K562 (cell line): ENCODE measurements around the gene STIL. TPM values are rescaled to one million over a fixed set of nuclear protein-coding genes. Genes with fewer than 3 reads are reported as not detected.

Experiments
- ETS2 ChIP-seq: IDR thresholded peaks from 2 replicates; pipeline ENCODE4 v1.6.1; 2016; ENCODE audit warnings: borderline replicate concordance, missing genetic modification characterization, mild to moderate bottlenecking, moderate library complexity, missing compliant biosample characterization; ENCODE audit not compliant: poor library complexity, severe bottlenecking
- JUND ChIP-seq, 2 experiments: IDR thresholded peaks; 2 replicates in 1 of 2; 3 replicates in 1 of 2; pipeline ENCODE4 v1.6.1; 2011; ENCODE audit warnings: borderline replicate concordance in 2 of 2, low read depth in 2 of 2, low read length in 2 of 2, improper control_type of control experiment in 1 of 2, missing biosample characterization in 1 of 2, missing genetic modification characterization in 1 of 2, missing genetic modification reagents in 1 of 2
- KLF16 ChIP-seq: IDR thresholded peaks from 2 replicates; pipeline ENCODE4 v1.6.1; 2016; ENCODE audit warnings: antibody characterized with exemption
- LEF1 ChIP-seq: fragments of 450-650 bp; IDR thresholded peaks from 2 replicates; pipeline ENCODE4 v1.6.1; 2016; ENCODE audit warnings: mild to moderate bottlenecking
- MCM3 ChIP-seq: fragments of 450-650 bp; IDR thresholded peaks from 2 replicates; pipeline ENCODE4 v1.6.1; 2016
- NCOA2 ChIP-seq, 2 experiments: fragments of 450-650 bp; IDR thresholded peaks; 2 replicates each; pipeline ENCODE4 v1.6.1; 2018; ENCODE audit warnings: mild to moderate bottlenecking in 2 of 2, moderate library complexity in 1 of 2; ENCODE audit not compliant: partially characterized antibody in 2 of 2
- NELFE ChIP-seq: IDR thresholded peaks from 2 replicates; pipeline ENCODE4 v1.6.1; 2011; ENCODE audit warnings: mild to moderate bottlenecking; ENCODE audit not compliant: insufficient read depth, insufficient read length
- NR4A1 ChIP-seq, 2 experiments: fragments of 250-450 bp in 1 of 2; fragments of 450-650 bp in 1 of 2; sonication (Bioruptor Pico) in 1 of 2; IDR thresholded peaks; 2 replicates each; pipeline versions ENCODE4 v1.4.0 to v1.6.1; 2016 to 2020; ENCODE audit warnings: mild to moderate bottlenecking in 2 of 2, missing compliant biosample characterization in 1 of 2, missing genetic modification characterization in 1 of 2, moderate library complexity in 1 of 2
- RAD21 ChIP-seq, 2 experiments: fragments of 250-450 bp in 1 of 2; fragments of 450-650 bp in 1 of 2; sonication (Bioruptor Pico) in 1 of 2; formaldehyde crosslinking in 1 of 2; IDR thresholded peaks in 1 of 2; conservative IDR thresholded peaks in 1 of 2; 2 replicates each; pipeline versions ENCODE4 v1.4.0 to v1.8.0; 2020 to 2022; ENCODE audit warnings: mild to moderate bottlenecking in 2 of 2, moderate library complexity in 1 of 2
- RAD51 ChIP-seq: fragments of 450-650 bp; IDR thresholded peaks from 2 replicates; pipeline ENCODE4 v1.7.1; 2016; ENCODE audit warnings: low read depth, mild to moderate bottlenecking, borderline replicate concordance
- RBFOX2 ChIP-seq: fragments of 200-400 bp; formaldehyde crosslinking; IDR thresholded peaks from 2 replicates; pipeline ENCODE4 v1.6.1; 2017; ENCODE audit warnings: low read depth, mild to moderate bottlenecking, low read length, moderate library complexity
- SLC30A9 ChIP-seq: fragments of 250-450 bp; sonication (Bioruptor Pico); IDR thresholded peaks from 2 replicates; pipeline ENCODE4 v1.8.0; 2022; ENCODE audit warnings: mild to moderate bottlenecking, moderate library complexity
- SRF ChIP-seq, 2 experiments: fragments of 250-450, 450-650 bp in 1 of 2; sonication (Bioruptor Pico) in 1 of 2; sonication (generic) in 1 of 2; formaldehyde crosslinking; IDR thresholded peaks; 2 replicates each; pipeline versions ENCODE4 v1.5.0 to v1.5.1; 2020 to 2022; ENCODE audit warnings: mild to moderate bottlenecking in 1 of 2, missing genetic modification reagents in 1 of 2
- STAT5A ChIP-seq: IDR thresholded peaks from 2 replicates; pipeline ENCODE4 v1.6.1; 2012; ENCODE audit warnings: low read length, inconsistent platforms, borderline replicate concordance
- TBL1XR1 ChIP-seq, 2 experiments: IDR thresholded peaks; 2 replicates each; pipeline ENCODE4 v1.6.1; 2012; ENCODE audit warnings: improper control_type of control experiment in 2 of 2, low read length in 2 of 2, mild to moderate bottlenecking in 1 of 2
- TCF3 ChIP-seq: sonication (generic); formaldehyde crosslinking; IDR thresholded peaks from 2 replicates; pipeline ENCODE4 v1.4.0; 2020; ENCODE audit warnings: mild to moderate bottlenecking, missing genetic modification reagents
- XRCC4 ChIP-seq: IDR thresholded peaks from one replicate; pipeline ENCODE4 v1.6.1; 2011; ENCODE audit not compliant: insufficient read depth, insufficient read length; ENCODE audit errors: extremely low read depth
- ZNF174 ChIP-seq: fragments of 250-450 bp; sonication (Bioruptor Pico); IDR thresholded peaks from 2 replicates; pipeline ENCODE4 v1.4.0; 2020; ENCODE audit warnings: mild to moderate bottlenecking
- ZNF23 ChIP-seq: fragments of 250-450 bp; sonication (Bioruptor Pico); IDR thresholded peaks from 2 replicates; pipeline ENCODE4 v1.4.0; 2020; ENCODE audit warnings: mild to moderate bottlenecking
- polyA plus RNA-seq, 8 experiments: library from polyadenylated mRNA; depleted of rRNA in 4 of 8; stranded (reverse) in 5 of 8; unstranded in 3 of 8; fragments of >200 nt; fragmentation: Nextera tagmentation in 2 of 8; fragmentation: Illumina TruSeq in 1 of 8; extraction: Ambion mirVana in 2 of 8; extraction: Trizol in 1 of 8; gene quantifications; 2 replicates each; pipeline versions ENCODE4 v1.2.1 to v1.2.3, GENCODE V29; 2011 to 2014; ENCODE audit warnings: inconsistent platforms in 1 of 8, missing spikeins in 1 of 8
- total RNA-seq, 7 experiments: library from RNA; depleted of rRNA in 6 of 7; stranded (reverse); fragments of >200 nt in 6 of 7; fragmentation: Illumina TruSeq in 2 of 7; extraction: Trizol in 2 of 7; gene quantifications; 2 replicates each; pipeline versions ENCODE4 v1.2.1 to v1.2.3, GENCODE V29; 2011 to 2021; ENCODE audit warnings: low replicate concordance in 1 of 7
- TF ChIP-seq, protein P1 (sequence below): sonication (generic); formaldehyde crosslinking; IDR thresholded peaks from 2 replicates; pipeline ENCODE4 v1.8.0; 2022; ENCODE audit warnings: mild to moderate bottlenecking, low read depth, missing genetic modification reagents
- TF ChIP-seq, protein P2 (sequence below): fragments of 450-650 bp; conservative IDR thresholded peaks from 2 replicates; pipeline ENCODE4 v1.6.1; 2016; ENCODE audit warnings: missing genetic modification characterization, low read depth, mild to moderate bottlenecking, control low read depth, missing compliant biosample characterization
- TF ChIP-seq, protein P3 (sequence below): IDR thresholded peaks from 2 replicates; pipeline ENCODE4 v1.6.1; 2016; ENCODE audit warnings: missing genetic modification characterization, missing compliant biosample characterization
- TF ChIP-seq, protein P4 (sequence below): fragments of 250-450 bp; sonication (Bioruptor Pico); IDR thresholded peaks from 2 replicates; pipeline ENCODE4 v1.8.0; 2022; ENCODE audit warnings: moderate library complexity, mild to moderate bottlenecking, inconsistent platforms

STIL gene
- total and polyA plus RNA-seq, 9 of the 15 experiments (the other 6 are each of a cell fraction or from before 2014, with no cell fraction given): 10.5 to 77.4 (median 39.6) TPM

DNA sequence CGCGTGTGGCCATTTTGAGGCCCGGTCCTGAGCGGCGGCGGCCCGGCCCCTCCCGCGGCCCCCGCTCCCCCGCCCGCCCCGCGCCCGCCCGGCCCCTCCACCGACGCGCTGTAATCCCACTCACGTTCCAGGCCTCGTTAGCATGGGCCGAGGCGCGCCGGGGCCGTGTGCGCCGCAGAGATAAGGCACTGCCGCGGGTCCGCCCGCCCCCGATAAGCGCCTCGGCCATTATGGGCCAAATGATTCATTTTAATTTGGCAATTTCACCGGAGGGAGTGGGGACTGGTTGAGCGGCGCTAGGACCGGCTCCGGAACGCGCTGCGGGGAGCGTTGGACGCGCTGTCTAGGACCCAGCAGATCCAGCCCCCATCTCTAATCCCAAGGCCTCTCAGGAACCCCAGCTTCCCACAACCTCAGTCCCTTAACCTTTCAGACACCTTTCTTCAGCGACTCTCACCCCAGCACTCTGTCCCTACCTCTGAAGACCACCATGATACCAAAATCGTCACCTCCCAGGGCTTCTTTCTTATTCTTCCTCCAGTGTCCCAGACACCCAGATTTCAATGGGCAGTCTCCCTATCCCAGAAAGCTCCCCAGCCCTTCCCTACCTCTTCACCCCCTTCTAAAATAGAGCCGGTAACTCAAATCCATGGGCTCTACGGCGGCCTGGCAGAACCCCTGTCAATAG lies 81.6 kb downstream of the STIL start, which contains the start of gene TAL1 (continued):
- TF ChIP-seq, protein P1, sequence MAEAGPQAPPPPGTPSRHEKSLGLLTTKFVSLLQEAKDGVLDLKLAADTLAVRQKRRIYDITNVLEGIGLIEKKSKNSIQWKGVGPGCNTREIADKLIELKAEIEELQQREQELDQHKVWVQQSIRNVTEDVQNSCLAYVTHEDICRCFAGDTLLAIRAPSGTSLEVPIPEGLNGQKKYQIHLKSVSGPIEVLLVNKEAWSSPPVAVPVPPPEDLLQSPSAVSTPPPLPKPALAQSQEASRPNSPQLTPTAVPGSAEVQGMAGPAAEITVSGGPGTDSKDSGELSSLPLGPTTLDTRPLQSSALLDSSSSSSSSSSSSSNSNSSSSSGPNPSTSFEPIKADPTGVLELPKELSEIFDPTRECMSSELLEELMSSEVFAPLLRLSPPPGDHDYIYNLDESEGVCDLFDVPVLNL (CRISPR knock-in tag): no peak
- TF ChIP-seq NELFE (no peak), RBFOX2 (no peak), TBL1XR1 (IDR thresholded peaks at IDR 0.05; ENCODE audit: low read length in 2 of 2) (peak; percentile 91 to 95), STAT5A (peak; percentile 93), ETS2 (tag) (no peak), ZNF174 (no peak), ZNF23 (CRISPR knock-in tag) (no peak), SLC30A9 (no peak), JUND (IDR thresholded peaks at IDR 0.05; ENCODE audit: borderline replicate concordance, low read depth, low read length) (peak; percentile 92), JUND (tag; IDR thresholded peaks at IDR 0.05; ENCODE audit: borderline replicate concordance, low read depth, low read length) (peak; percentile 55; the same call in 1 of the 3 replicates), NR4A1 (CRISPR knock-in tag; IDR thresholded peaks at IDR 0.05) (no peak), NR4A1 (tag; IDR thresholded peaks at IDR 0.05) (peak; percentile 61; the same call in 1 of the 2 replicates), LEF1 (peak; percentile 96), RAD51 (peak; percentile 64; the same call in 1 of the 2 replicates), TCF3 (peak; percentile 98), SRF (CRISPR knock-in tag; IDR thresholded peaks at IDR 0.05) (no peak), RAD21 (CRISPR knock-in tag; conservative IDR thresholded peaks at IDR 0.05 in 1 of 2, IDR thresholded peaks at IDR 0.05 in 1 of 2) (no peak), XRCC4 (no peak), NCOA2 (IDR thresholded peaks at IDR 0.05; ENCODE audit: partially characterized antibody in 2 of 2) (no peak), KLF16 (peak; percentile 98), MCM3 (no peak)
- TF ChIP-seq, protein P2, sequence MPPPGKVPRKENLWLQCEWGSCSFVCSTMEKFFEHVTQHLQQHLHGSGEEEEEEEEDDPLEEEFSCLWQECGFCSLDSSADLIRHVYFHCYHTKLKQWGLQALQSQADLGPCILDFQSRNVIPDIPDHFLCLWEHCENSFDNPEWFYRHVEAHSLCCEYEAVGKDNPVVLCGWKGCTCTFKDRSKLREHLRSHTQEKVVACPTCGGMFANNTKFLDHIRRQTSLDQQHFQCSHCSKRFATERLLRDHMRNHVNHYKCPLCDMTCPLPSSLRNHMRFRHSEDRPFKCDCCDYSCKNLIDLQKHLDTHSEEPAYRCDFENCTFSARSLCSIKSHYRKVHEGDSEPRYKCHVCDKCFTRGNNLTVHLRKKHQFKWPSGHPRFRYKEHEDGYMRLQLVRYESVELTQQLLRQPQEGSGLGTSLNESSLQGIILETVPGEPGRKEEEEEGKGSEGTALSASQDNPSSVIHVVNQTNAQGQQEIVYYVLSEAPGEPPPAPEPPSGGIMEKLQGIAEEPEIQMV (tag): no peak
- TF ChIP-seq, protein P3, sequence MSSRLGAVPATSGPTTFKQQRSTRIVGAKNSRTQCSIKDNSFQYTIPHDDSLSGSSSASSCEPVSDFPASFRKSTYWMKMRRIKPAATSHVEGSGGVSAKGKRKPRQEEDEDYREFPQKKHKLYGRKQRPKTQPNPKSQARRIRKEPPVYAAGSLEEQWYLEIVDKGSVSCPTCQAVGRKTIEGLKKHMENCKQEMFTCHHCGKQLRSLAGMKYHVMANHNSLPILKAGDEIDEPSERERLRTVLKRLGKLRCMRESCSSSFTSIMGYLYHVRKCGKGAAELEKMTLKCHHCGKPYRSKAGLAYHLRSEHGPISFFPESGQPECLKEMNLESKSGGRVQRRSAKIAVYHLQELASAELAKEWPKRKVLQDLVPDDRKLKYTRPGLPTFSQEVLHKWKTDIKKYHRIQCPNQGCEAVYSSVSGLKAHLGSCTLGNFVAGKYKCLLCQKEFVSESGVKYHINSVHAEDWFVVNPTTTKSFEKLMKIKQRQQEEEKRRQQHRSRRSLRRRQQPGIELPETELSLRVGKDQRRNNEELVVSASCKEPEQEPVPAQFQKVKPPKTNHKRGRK (tag): no peak
- TF ChIP-seq, protein P4, sequence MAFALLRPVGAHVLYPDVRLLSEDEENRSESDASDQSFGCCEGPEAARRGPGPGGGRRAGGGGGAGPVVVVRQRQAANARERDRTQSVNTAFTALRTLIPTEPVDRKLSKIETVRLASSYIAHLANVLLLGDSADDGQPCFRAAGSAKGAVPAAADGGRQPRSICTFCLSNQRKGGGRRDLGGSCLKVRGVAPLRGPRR: no peak
